ENCODE measurements around the gene COL4A2. TPM values are rescaled to one million over a fixed set of nuclear protein-coding genes. Genes with fewer than 3 reads are reported as not detected.

Gene COL4A2
- total and polyA plus RNA-seq, 2 experiments from 2014 or later, result 146 to 455 TPM

DNA sequence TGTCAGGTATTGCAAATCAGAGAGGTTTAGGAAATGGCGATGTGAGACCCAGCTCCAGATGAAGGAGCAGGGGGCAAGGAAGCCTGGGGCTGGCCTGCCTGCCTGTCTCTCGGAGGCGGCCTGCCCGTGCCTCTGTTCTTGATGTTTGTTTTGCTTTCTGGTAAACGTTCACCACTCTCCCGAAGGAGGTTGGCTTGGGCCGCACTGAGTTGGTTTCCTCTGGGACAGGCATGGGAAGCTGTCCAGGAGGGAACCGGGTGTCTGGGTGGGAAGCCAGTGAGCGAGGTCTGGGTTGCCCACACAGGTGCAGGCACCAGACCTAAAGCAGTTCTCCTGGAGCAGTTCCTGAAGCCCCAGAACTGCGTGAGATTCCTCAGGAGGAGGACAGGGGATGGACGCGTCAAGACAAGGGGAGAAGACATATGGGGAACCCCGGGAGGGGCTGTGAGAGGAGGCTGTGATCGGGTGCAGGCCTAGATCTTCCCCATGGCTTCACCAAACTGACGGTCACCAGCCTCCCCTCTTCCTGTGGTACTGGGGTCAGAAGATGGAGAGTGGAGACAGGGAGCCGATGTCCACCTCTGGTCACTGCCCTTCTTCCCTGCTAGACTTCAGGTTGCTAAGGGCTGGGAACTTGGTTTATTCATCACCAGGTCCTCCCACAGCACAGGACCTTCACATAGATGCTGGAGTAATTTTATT lies 15.2 kb downstream of the COL4A2 start:
- H2AFZ ChIP-seq, result no peak overlapping the region
- in situ Hi-C loops (cut with MboI), result no loop called here
- peaks cover 47% of the 10 kb centered on the region for H3K4me1 ChIP-seq (ENCODE audit: insufficient read depth)
- no peak overlapping the region for H3K9ac ChIP-seq
- H3K79me2 ChIP-seq (ENCODE audit: insufficient read depth), result peaks cover 72% of the 10 kb centered on the region
- 92 to 95% methylated on average over 16 of the region's 16 CpGs for WGBS, 2 experiments (ENCODE audit: low coverage in 1 of 2, low lambda C conversion rate in 2 of 2, missing lambda C conversion rate in 2 of 2)
- H4K20me1 ChIP-seq (ENCODE audit: insufficient read depth), result no peaks in the 10 kb centered on the region
- TF ChIP-seq EZH2 (IDR thresholded peaks at IDR 0.05; ENCODE audit: insufficient read depth, poor library complexity, severe bottlenecking), result no peak
- TF ChIP-seq EZH2phosphoT487 (IDR thresholded peaks at IDR 0.05; ENCODE audit: insufficient read depth, low read depth), result no peak
- no peaks in the 10 kb centered on the region for H3K9me2 ChIP-seq (ENCODE audit: insufficient read depth)
- DNase-seq, result no peak
- peak overlapping the region; percentile 39; the same call in 1 of the 2 replicates for H3K27ac ChIP-seq
- no peak overlapping the region for H3K4me3 ChIP-seq
- no peaks in the 10 kb centered on the region for H3K27me3 ChIP-seq (replicated peaks; ENCODE audit: insufficient read depth)
- no peaks in the 10 kb centered on the region for H3K9me3 ChIP-seq (ENCODE audit: low read depth)
- peaks cover 42% of the 10 kb centered on the region for H3F3A ChIP-seq (ENCODE audit: insufficient read depth)
- no peak overlapping the region for H3K4me2 ChIP-seq (ENCODE audit: unreplicated experiment)
- H3K36me3 ChIP-seq (ENCODE audit: low read depth), result no peaks in the 10 kb centered on the region

DNA sequence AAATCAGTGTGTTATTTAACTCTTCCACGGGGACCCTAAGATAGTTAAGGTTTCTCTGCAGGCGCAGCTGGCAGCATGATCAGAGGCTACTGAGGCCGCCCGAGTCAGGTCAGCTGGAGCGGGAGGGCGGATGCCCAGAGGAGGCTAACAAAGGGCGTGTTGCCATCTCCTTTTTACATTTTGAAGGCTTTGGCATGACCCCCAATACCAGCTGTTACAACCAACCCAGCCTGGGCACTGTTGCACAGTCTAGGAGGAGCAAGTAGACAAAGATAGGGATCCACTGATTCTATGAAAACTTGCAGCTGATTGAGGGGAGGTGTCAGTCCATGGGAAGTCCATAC lies 15.7 kb downstream of the COL4A2 start:
- in situ Hi-C loops (cut with MboI), result no loop called here
- Histone ChIP-seq H3K9ac (no peak overlapping the region), H3K79me2 (ENCODE audit: insufficient read depth) (peaks cover 71% of the 10 kb centered on the region), H3K27me3 (replicated peaks; ENCODE audit: insufficient read depth) (no peaks in the 10 kb centered on the region), H3K9me2 (ENCODE audit: insufficient read depth) (no peaks in the 10 kb centered on the region), H3K9me3 (ENCODE audit: low read depth) (no peaks in the 10 kb centered on the region), H3K36me3 (ENCODE audit: low read depth) (no peaks in the 10 kb centered on the region), H3F3A (ENCODE audit: insufficient read depth) (peaks cover 47% of the 10 kb centered on the region), H3K27ac (peak overlapping the region; percentile 39), H3K4me3 (no peak overlapping the region), H3K4me2 (ENCODE audit: unreplicated experiment) (no peak overlapping the region), H4K20me1 (ENCODE audit: insufficient read depth) (no peaks in the 10 kb centered on the region), H2AFZ (no peak overlapping the region), H3K4me1 (ENCODE audit: insufficient read depth) (peaks cover 53% of the 10 kb centered on the region)
- no peak for DNase-seq
- TF ChIP-seq EZH2phosphoT487 (IDR thresholded peaks at IDR 0.05; ENCODE audit: insufficient read depth, low read depth) (no peak), EZH2 (IDR thresholded peaks at IDR 0.05; ENCODE audit: insufficient read depth, poor library complexity, severe bottlenecking) (no peak)
- 90 to 91% methylated on average over 7 of the region's 7 CpGs for WGBS, 2 experiments (ENCODE audit: low coverage in 1 of 2, low lambda C conversion rate in 2 of 2, missing lambda C conversion rate in 2 of 2)

DNA sequence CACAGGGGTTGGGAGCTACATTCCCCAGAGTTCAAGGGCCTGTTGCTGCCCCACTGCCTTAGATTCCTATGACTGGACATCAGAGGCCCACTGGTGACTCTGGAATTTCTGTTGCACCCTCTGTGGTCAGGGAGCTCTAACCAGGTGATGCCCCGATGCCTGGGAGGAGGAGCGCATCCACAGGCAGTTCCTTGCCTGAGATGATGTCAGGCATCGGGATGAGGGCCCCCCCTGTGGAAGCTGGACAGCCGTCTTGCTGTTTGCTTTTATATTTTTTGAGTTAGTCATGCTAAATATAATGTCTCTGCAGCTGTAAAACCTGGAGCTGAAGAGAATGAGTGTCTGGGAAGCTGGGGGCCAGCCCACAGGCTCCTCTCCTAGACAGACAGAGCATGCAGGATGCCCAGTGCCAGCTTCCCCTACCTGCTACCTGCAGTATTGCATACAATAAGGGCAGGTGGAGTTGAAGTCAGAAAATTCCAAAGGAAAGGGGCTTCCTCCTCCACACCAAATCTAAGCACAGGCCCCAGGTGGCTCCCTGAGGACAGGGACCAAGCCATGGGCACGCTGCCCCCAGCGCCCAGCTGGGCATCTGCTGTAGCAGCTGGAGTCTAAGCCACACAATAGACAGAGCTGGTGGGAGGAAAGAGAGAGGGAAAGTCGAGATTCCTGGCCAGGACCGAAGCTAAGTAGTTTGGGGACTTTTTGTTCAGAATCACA lies 16.2 kb downstream of the COL4A2 start:
- peak overlapping the region; percentile 55 for H3K4me2 ChIP-seq (ENCODE audit: unreplicated experiment)
- 47 to 54% methylated on average over 8 of the region's 8 CpGs for WGBS, 2 experiments (ENCODE audit: low coverage in 1 of 2, low lambda C conversion rate in 2 of 2, missing lambda C conversion rate in 2 of 2)
- peak overlapping the region; percentile 39 for H3K27ac ChIP-seq

DNA sequence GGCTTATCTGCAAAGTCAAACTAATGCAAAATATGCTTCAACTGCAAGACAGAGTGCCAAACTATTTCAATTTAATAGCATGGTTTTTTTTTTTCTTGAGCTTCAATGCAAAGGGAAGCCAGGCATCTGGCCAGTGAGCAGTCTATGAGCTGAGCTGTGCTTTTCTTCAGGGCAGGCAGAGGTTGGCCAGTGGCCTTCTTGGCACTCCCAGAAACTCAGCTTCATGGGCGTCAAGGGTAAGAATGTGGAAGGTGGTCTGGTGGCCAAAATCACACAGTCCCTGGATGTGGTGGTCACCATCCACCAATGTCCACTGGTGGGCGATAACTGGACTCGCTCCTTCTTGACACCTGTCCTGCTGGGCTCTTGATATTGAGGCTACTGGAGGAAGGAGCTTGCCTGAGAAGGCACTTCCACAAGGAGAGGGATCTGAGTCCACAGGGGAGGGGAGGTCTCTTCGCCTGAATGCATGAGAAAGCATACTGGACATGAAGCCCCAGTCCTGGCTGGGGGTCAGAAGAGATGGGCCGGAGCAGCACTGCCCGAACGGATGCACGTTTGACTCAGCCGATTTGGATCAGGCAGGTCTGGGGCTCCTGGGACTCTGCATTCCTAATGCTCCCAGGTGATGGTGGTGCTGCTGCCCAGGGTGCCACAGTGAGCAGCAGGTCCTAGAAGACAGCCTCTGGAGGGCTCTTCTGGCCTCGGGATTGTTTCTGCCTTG lies 17.1 kb downstream of the COL4A2 start:
- Histone ChIP-seq H3K9ac (no peak overlapping the region), H4K20me1 (ENCODE audit: insufficient read depth) (no peaks in the 10 kb centered on the region), H3F3A (ENCODE audit: insufficient read depth) (peaks cover 57% of the 10 kb centered on the region), H3K79me2 (ENCODE audit: insufficient read depth) (peaks cover 65% of the 10 kb centered on the region), H3K9me2 (ENCODE audit: insufficient read depth) (no peaks in the 10 kb centered on the region), H2AFZ (no peak overlapping the region), H3K27ac (no peak overlapping the region), H3K4me2 (ENCODE audit: unreplicated experiment) (peak overlapping the region; percentile 55), H3K36me3 (ENCODE audit: low read depth) (no peaks in the 10 kb centered on the region), H3K27me3 (replicated peaks; ENCODE audit: insufficient read depth) (no peaks in the 10 kb centered on the region), H3K4me3 (no peak overlapping the region), H3K4me1 (ENCODE audit: insufficient read depth) (peaks cover 66% of the 10 kb centered on the region), H3K9me3 (ENCODE audit: low read depth) (no peaks in the 10 kb centered on the region)
- no peak for TF ChIP-seq EZH2phosphoT487 (IDR thresholded peaks at IDR 0.05; ENCODE audit: insufficient read depth, low read depth)
- no peak for TF ChIP-seq EZH2 (IDR thresholded peaks at IDR 0.05; ENCODE audit: insufficient read depth, poor library complexity, severe bottlenecking)
- 88 to 91% methylated on average over 10 of the region's 10 CpGs for WGBS, 2 experiments (ENCODE audit: low coverage in 1 of 2, low lambda C conversion rate in 2 of 2, missing lambda C conversion rate in 2 of 2)
- DNase-seq, result no peak
- in situ Hi-C loops (cut with MboI), result no loop called here

More for the DNA sequence above, 16.2 kb downstream of the COL4A2 start:
- no peaks in the 10 kb centered on the region for H3K9me2 ChIP-seq (ENCODE audit: insufficient read depth)
- no peaks in the 10 kb centered on the region for H3K27me3 ChIP-seq (replicated peaks; ENCODE audit: insufficient read depth)
- H3K9ac ChIP-seq, result no peak overlapping the region
- no peak for TF ChIP-seq EZH2phosphoT487 (IDR thresholded peaks at IDR 0.05; ENCODE audit: insufficient read depth, low read depth)
- TF ChIP-seq EZH2 (IDR thresholded peaks at IDR 0.05; ENCODE audit: insufficient read depth, poor library complexity, severe bottlenecking), result no peak
- H3K36me3 ChIP-seq (ENCODE audit: low read depth), result no peaks in the 10 kb centered on the region
- no peaks in the 10 kb centered on the region for H4K20me1 ChIP-seq (ENCODE audit: insufficient read depth)
- H3K4me3 ChIP-seq, result no peak overlapping the region
- no peaks in the 10 kb centered on the region for H3K9me3 ChIP-seq (ENCODE audit: low read depth)
- H3K4me1 ChIP-seq (ENCODE audit: insufficient read depth), result peaks cover 58% of the 10 kb centered on the region
- H3K79me2 ChIP-seq (ENCODE audit: insufficient read depth), result peaks cover 71% of the 10 kb centered on the region
- peak; percentile 86 for DNase-seq
- H3F3A ChIP-seq (ENCODE audit: insufficient read depth), result peaks cover 53% of the 10 kb centered on the region
- H2AFZ ChIP-seq, result no peak overlapping the region
- in situ Hi-C loops (cut with MboI), result no loop called here
